Body of pancreas (tissue), 4 donors: ENCODE results near the gene SH3D19.

ENCODE experiments used
- CTCF ChIP-seq, 7 experiments: fragments of 450-650 bp in 4 of 7; fragments of 200-600 bp in 3 of 7; sonication (generic) in 3 of 7; IDR thresholded peaks; one replicate each; pipeline ENCODE4 v1.5.1; 2016 to 2019; ENCODE audit warnings: antibody characterized with exemption in 7 of 7
- POLR2A ChIP-seq, 3 donors: fragments of 450-650 bp; IDR thresholded peaks; one replicate each; pipeline ENCODE4 v1.6.1; 2016; ENCODE audit warnings: antibody characterized with exemption in 3 of 3, mild to moderate bottlenecking in 2 of 3

- TF ChIP-seq CTCF (IDR thresholded peaks at IDR 0.05): no peak
- TF ChIP-seq POLR2A (IDR thresholded peaks at IDR 0.05): no peak
Measured at GRCh38 chr4:151163855-151164254, 161.6 kb downstream of the SH3D19 start.
